HL-60/S4 treated with retinoic acid at 250 ng/mL for 4 days and 3 days (cell line): ENCODE results near the gene NINJ1.
"Not testable (repeated sequence)": the region's sequence is repeated elsewhere in the genome, so short reads cannot be mapped to it uniquely, and the experiment has no call there.

Experiments used
- in situ Hi-C: fragments of 300-500 bp; cut with MboI; formaldehyde crosslinking; loops from 2 replicates; pipeline ENCODE4 v1.7.0; 2022; ENCODE audit warnings: low sequenced_read_pairs

Gene NINJ1

DNA sequence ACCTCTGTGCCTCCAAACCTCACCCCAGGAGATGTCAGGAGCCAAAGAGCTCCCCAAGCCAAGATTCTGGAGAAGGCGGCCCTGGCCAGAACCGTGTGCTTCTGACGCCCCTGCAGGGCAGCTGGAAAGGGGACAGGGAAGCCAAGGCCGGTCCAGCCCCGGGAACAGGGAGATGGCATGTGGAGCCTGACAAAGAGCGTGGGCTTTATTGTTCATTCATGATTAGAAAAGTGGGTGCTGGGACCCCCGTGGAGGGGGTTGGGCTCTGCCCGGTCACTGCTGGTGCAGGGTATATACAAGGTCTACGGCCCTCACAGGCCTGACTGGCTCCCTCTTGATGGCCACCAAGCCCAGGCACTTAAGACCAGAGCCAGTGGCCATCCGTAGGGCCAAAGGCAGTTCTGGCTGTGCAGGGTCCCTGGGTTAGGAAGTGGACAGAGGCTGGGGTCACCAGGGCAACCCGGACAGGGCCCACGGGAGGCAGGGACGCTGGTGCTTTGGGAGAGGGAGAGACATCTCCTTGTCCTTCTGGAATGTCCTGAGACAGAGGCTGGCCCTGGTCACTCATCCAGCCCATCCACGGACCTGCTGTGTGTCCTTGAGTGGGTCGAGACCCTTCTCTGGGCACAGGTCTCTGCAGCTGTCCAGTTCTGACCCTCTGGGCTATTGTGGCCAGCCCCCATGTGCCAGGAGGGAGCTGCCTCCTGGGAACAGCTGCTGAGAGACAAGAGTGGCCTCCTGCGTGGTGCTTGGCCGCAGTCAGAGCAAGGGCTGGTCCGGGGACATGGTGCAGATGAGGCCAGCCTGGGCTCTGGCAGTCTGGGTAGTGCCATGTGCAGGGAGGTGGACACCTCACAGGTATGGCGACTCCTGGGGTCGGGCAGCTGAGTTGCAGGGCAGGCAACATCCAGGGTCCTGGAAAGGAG, 12.5 kb downstream of the NINJ1 start:
- in situ Hi-C loops: no loop called here

DNA sequence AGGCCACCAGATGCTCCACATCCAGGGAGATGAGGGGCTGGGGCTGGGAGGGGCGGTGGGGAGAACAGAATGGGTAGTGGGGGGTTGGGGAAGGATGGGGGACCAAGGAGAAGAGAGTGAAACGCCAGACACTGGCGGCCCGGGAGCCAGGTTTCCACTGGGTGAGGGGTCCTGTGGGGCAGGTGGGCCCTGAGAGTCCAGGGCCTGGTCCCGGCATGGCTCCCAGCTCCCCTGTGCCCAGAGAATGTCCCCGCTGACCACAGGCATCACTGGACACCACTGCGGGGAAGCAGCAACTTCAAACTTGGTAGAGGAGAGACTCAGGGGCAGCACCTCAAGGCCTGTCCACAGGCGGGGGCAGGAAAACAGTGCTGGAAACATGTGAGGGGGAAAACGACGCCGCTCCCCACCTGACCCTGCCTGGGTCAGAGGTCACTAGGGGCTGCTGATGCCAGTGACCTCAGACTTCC, 13.2 kb downstream of the NINJ1 start:
- in situ Hi-C loops: no loop called here

DNA sequence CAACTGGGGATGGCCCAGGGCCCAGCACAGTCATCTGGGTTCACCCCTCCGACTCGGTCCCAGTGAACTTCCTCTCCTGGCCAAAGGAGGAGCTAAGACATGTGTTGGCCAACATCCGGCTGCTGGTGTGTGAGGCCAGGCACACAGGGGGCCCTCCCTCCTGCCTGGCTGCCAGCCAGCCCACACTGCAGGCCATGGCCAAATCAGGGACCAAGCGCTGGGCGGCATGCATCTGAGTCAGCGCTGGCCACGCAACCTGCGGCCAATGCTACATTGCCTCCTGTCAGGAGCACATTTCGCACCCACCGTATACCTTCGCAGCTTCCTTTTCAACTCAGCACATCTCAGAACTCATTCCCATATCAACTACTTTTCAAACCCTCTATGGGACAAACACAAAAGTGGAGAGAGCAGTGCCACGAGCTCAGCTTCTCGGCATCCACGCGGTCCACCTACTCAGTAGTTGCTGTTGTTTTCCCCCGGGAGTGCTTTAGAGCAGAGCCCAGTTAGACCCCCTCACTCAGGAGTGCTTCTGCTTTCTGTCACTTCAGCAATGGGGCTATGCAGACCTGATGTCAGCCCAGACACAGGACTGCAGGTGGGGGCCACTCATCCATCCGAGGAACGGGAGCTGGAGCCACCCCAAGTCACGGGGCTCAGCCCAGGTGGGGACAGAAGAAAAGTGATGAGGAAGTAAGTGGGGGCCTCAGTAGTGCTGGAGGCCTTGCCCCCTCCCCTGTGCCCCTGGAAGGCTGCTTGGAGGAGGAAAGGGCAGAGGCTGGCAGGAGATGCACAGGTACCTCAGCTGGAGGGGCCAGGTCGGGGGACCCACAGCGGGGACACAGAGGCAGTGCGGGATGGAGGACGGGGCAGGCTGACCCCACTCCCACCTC, 13.9 kb downstream of the NINJ1 start:
- in situ Hi-C loops: no loop called here

DNA sequence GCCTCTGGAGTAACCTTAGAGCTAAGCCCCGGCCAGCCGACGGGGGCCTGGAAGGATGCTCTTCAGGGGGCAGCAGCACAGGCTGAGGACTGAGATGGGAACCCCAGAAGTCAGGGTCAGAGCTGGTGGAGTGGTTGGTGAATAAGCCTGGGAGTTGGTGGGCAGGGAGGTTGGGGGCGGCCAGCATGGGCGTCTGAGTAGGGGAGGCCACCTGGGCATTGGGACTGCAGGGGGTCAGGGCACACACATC, 14.4 kb downstream of the NINJ1 start:
- in situ Hi-C loops: no loop called here

DNA sequence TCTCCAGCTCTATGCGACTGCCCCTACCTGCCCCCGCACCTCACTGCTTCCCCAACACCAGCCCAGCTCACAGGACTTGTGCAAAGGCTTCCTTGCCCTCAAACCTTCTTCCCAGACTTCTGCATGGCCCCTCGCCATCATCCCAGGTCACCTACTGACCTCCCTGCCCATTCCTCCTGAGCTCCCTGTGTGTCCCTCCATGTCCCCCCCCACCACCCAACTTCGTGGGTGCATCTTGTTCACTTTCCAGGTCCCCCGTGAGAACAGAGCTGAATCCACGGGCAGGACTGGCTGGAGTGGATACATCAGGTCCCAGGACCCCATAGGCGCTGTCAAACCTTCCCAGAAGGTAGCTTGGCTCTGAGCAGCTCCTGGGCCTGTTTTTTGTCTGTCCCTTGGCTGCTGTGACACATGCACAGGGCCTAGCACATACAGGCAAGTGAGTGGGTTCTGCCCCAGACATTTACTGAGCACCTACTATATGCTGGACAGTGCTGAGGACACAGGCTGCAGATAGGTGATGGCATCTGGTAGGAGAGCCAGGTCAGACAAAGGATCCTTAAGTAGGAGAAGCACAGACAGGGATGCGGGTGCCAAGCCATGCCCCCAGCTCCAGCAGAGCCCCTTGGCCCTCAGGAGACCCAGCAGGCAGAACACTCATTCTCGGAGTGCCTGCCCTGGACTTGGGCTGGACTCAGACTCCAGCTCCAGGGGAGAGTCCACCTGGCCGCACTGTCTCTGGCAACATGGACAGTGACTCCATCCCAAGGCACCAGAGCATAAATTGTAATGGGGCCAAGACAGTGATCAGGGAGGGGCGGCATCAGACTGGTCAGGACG, 15.0 kb downstream of the NINJ1 start:
- in situ Hi-C loops: no loop called here

DNA sequence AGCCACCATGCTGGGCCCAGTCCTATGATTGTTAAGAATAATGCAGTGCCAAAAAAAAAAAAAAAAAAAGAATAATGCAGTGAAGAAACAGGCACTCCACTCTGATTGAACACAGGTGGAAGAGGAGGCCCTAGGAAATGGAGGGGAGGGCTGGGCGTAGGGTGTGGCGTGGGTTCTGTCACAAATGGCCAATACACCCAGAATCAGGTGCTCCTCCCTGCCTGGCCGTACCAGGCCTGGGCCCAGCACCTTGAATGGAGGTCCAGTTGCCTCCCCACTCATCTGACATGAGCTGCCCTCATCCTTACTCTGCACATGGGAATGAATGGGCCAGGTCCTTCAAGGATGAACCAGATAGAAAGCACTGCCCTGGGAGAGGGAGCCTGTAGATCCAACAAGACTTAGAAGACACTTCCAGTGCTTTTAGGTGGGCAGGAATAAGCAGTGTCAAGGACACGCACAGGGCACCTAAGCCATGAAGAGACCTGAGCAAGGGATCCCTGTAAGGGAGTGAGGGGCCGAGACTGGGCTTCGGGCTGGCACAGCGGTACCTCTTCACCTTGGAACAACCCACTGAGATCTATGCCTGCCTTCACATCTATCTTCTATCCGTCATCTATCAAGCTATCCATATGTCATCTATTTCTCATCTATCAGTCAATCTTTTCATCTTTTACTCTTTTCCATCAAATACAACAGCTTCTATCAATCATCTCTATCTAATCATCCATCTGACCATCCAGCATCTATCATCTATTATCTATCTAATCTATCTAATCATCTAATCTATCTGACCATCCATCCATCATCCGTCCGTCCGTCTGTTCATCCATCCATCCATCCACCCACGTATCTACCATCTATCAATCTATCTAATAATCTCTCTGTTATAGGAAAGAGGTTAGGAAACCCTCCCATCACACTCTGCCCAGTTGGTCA, 15.9 kb downstream of the NINJ1 start:
- in situ Hi-C loops: no loop called here

DNA sequence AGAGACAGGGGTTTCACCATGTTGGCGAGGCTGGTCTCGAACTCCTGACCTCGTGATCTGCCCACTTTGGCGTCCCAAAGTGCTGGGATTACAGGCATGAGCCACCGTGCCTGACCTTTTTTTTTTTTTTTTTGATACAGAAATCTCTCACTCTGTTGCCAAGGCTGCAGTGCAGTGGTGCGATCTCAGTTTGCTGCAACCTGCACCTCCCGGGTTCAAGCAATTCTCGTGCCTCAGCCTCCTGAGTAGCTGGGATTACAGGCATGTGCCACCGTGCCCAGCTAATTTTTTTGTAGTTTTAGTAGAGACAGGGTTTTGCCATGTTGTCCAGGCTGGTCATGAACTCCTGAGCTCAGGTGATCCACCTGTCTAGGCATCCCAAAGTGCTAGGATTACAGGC, 16.5 kb downstream of the NINJ1 start:
- in situ Hi-C loops: not testable (repeated sequence)

DNA sequence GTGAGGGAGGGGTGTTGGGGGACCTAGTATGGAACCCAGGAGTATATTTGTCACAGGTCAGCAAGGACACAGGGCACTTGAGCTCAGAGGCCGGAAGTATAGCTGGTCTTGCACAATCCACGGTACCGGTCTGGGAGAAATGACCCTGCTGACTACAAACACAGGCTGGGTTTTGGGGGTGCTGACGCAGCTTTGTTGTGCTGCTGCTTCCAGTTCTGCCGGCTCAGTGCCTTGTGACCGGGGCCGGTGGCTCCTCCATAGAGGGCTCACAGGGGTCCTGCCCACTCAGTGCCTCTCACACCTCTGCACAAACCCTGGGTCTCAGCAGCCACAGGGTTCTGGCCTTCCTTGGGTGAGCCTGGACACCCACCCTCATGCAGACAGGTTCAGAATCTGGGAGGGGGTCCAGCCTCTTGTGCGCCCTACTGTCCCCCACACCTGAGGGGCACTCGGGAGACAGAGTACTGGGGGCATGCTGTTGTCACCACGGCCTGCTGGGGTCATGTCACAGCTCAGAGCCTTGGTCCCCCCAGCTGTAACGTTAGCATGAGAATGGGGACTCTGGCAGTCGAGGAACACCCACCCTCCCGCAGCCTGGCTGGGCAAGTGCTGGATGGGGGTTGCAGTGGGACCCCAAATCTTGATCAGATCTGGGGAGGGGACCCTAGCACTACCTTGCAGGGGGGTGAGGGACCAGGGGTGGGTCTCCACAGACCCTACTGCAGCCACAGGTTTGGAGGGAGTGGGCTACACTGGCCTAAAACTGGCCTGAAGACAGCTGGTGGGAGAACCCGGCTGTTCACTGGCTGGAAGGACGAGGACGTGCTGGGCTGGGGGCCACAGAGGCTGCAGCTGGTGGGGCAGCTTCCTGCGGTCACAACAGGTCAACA, 17.7 kb downstream of the NINJ1 start:
- in situ Hi-C loops: no loop called here

DNA sequence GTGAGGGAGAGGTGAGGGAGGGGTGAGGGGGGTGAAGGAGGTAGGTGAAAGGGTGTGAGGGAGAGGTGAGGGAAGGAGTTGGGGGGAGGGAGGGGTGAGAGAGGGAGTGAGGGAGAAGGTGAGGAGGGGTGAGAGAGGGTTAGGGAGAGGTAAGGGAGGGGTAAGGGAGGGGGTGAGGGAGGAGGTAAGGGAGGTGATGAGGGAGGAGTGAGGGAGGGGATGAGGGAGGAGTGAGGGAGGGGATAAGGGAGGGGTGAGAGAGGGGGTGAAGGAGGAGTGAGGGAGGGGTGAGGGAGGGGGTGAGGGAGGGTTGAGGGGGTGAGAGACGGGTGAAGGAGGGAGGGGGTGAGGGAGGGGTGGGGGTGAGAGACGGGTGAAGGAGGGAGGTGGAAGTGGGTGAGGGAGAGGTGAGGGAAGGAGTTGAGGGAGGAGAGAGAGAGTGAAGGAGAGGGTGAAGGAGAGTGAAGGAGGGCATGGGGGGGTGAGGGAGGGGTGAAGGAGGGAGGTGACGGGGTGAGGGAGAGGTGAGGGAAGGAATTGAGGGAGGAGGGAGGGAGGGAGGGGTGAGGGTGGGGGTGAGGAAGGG, 18.5 kb downstream of the NINJ1 start:
- in situ Hi-C loops: no loop called here

DNA sequence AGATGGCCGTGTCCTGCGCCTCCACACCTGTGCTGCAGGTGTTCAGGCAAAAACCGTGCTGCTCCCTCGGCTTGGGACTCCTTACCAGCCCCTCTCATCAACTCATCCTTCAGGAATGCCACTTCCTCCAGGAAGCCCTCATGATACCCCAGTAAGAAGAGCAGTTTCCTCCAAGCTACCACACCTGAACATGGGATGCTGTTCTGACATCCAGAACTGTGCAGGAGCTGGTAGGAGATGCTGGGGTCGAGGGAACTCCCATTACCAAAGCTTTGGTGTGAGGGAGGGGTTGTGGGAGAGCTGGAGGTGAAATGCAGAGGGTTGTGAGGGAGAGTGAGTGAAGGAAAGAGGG, 19.1 kb downstream of the NINJ1 start:
- in situ Hi-C loops: no loop called here

DNA sequence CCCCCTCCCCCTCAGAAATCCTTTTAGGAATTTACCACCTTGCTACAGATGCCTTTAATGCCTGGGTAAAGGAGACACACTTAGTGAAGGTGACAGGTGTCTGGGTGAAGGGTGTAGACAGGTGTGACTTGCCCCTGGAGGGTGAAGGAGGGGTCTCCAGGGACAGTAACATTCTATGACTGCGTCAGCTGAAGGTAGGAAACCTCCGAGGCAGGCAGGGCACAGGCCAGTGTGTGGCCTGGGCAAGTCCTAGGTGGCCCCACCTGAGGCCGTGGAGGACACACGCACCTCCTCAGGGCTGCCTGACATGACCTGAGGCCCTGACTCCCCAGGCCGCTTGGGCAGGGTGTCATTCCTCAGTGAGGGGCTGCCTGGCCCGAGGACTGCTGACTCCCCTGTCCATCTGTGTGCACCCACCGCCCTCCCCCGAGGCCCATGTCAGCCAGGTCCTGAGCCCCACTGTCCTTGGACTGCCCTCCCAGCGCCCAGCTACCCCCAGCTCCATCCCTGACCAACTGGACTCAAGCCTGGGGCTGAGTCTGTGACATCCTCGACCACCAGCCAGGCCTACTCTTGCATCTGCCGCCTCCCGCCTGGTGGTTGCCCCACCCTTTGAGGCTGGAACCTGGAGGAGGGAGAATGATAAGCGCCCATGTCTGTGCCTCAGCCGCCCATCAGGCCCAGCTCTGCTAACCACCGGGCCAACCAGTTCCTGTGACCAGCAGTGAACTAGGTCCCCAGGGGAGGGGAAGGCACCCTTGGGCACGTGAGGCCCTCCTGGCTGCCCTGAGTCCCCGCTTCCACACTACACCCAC, 19.7 kb downstream of the NINJ1 start:
- in situ Hi-C loops: no loop called here

DNA sequence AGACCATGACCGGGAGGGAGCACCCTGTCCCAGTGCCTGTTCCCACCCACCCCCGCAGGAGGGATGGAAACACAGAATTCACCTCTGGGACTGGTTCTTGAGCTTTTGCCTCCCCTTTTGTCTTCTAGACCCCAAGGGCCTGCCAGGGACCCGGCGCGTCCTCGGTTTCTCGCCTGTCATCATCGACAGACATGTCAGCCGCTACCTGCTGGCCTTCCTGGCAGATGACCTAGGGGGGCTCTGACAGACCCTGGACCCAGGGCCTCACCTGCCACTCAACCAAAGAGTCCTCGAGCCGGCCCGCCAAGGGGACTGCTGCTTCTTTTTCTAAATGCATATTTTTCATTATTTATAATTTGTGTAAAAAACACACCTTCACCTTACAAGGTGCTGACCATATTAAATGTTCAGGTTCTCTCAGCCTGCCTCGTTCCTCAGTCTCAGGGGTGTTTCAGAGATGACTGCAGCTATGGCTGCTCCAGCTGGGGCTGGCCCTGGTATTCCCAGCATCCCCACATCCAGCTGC, 21.1 kb downstream of the NINJ1 start:
- in situ Hi-C loops: no loop called here

DNA sequence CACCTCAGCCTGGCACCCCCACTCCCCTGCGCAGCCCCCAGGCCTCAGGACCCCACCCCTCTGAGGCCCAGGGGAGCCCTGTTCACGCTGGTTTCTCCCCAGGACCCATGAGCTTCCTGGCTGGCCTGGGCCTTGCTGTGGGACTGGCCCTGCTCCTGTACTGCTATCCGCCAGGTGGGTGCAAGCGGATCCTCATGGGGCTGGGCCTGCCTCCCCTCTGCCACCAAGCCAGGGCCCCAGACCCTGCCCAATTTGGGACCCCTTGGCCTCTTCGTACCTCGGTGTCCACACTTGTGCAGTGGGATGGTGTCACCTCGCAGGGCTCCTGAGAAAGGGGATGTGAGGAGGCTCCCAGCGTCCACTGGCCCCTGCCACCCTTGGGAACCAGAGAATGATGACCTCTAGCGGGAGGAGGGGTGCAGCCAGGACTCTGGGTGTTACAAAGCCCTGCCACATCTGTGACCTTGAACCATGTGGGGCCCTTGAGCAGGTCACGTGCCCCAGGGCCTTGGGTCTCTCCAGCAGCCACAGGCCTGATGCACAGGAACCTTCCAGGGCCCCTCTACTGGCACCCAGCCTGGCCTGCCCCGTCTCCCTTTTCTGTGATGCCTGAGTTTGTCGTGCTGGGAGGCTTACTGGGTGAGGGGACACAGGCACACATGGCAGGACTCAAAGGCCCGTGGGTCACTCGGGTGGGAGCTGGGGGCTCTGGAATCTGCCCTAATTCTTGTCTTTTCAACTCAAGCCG, 21.8 kb downstream of the NINJ1 start:
- in situ Hi-C loops: no loop called here

DNA sequence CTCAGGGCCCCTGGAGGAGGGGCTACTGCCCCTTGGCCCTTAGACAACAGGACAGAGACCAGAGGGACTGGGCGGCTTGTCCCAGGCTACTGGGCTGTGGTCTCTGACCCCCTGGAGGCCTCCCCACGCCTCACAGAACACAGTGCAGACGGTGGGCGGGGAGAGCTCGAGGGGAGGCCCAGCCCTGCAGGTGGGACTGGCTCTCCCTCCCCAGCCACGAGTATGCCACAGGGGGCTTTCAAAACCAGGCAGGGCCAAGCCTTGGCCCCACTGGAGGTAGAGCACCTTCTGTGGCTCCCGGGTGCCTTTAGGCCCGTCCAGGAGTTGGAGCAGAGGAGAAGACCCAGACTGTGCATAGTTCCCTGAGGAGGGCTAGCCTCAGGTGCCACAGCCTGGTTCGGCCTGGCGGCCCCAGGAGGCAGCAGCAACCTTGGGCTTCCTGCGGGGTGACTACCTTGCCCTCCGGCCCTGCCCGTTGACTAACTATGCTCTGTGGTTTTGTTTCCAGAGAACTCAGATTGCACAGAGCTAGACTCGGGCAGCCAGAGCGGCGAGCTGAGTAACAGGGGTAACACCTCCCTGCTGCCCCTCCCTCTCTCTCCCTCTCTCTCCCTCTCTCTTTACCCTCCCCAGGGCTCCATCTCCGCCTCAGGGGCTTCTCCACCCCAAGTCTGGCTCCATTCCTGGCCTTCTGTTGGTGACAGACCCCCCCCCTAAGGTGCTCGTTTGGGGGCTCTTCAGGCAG, 22.5 kb downstream of the NINJ1 start:
- in situ Hi-C loops: no loop called here

DNA sequence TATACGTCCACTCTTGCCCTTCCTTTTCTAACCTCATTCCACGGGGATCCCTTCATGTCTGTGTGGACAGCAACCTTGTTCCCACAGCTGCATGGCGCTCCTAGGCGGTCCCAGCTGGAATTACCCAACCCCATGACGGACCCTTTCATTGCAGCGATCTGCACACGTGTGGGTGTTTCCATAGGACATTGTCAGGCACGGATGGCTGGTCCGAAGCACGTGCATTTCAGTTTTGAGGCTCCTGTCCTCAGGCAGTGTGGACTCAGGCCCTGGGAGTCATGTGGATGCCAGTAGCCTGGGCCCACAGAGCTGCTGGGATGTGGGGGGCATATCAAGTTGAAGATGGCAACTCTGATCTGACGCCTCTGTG, 23.1 kb downstream of the NINJ1 start:
- in situ Hi-C loops: no loop called here

DNA sequence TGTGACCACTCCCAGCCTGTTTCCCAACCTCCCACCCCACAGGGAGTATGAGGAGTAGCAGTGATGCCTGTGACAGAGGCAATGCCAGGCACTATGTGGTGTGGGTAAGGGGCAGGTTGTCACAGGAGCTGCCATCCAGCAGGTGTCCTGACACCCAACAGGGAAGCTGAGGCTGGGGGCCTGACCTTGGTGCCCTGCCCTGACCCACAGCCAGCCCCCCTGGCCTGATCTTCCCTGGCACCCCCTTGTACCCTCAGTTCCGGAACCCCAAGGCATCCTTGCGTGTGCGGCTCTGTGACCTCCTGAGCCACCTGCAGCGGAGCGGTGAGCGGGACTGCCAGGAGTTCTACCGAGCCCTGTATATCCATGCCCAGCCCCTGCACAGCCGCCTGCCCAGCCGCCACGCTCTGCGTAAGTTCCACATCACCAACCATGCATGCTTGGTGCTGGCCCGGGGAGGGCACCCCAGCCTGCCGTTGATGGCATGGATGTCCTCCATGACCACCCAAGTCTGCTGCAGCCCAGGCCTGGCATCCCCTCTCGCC, 23.7 kb downstream of the NINJ1 start:
- in situ Hi-C loops: no loop called here
